Tibial nerve (tissue), 4 donors: ENCODE results near the gene SAMD15. TPM values are rescaled to one million over a fixed set of nuclear protein-coding genes. Genes with fewer than 3 reads are reported as not detected.

Experiments used
- DNase-seq, 2 donors: peaks; one replicate each; pipeline ENCODE4 v3.0.0-alpha.2; 2019; ENCODE audit warnings: low spot score in 2 of 2
- H3K27ac ChIP-seq, 4 donors: fragments of 200-600 bp; sonication (generic) in 3 of 4; one replicate each; pipeline ENCODE4 v1.5.1; 2017 to 2019; ENCODE audit warnings: mild to moderate bottlenecking in 1 of 4
- H3K27me3 ChIP-seq, 2 donors: fragments of 200-600 bp; sonication (generic) in 1 of 2; one replicate each; pipeline versions ENCODE4 v1.5.1 to v1.6.0; 2017 to 2019
- H3K36me3 ChIP-seq, 3 donors: fragments of 200-600 bp; sonication (generic); one replicate each; pipeline ENCODE4 v1.5.1; 2018 to 2019
- H3K4me1 ChIP-seq, 4 donors: fragments of 200-600 bp; sonication (generic) in 3 of 4; one replicate each; pipeline ENCODE4 v1.5.1; 2017 to 2019
- H3K4me3 ChIP-seq, 4 donors: fragments of 200-600 bp; sonication (generic) in 3 of 4; one replicate each; pipeline ENCODE4 v1.5.1; 2017 to 2019; ENCODE audit warnings: mild to moderate bottlenecking in 1 of 4, moderate library complexity in 1 of 4
- H3K9me3 ChIP-seq, 4 donors: fragments of 200-600 bp; sonication (generic) in 3 of 4; one replicate each; pipeline ENCODE4 v1.5.1; 2017 to 2019
- EP300 ChIP-seq, 2 donors: sonication (generic); formaldehyde crosslinking; IDR thresholded peaks; one replicate each; pipeline ENCODE4 v1.6.1; 2017; ENCODE audit warnings: antibody characterized with exemption in 2 of 2, mild to moderate bottlenecking in 1 of 2
- POLR2A ChIP-seq, 2 donors: fragments of 450-650 bp; IDR thresholded peaks; one replicate each; pipeline ENCODE4 v1.6.1; 2017; ENCODE audit warnings: antibody characterized with exemption in 2 of 2, mild to moderate bottlenecking in 2 of 2, moderate library complexity in 2 of 2
- WGBS, 2 donors: methylation state at CpG; one replicate each; pipeline ENCODE4 v1.1.5; 2018; 5-methylcytosine and 5-hydroxymethylcytosine counted together
- total RNA-seq, 4 donors: library from RNA; depleted of rRNA; stranded (reverse); fragments of >200 nt; gene quantifications; one replicate each; pipeline ENCODE4 v1.1.0, GENCODE V29; 2016
- TF ChIP-seq, protein P1 (sequence below), 5 experiments: fragments of 200-600 bp in 3 of 5; fragments of 450-650 bp in 2 of 5; sonication (generic) in 3 of 5; IDR thresholded peaks; one replicate each; pipeline ENCODE4 v1.5.1; 2016 to 2019; ENCODE audit warnings: antibody characterized with exemption in 5 of 5, mild to moderate bottlenecking in 3 of 5, moderate library complexity in 2 of 5

Gene SAMD15
- total RNA-seq, 4 donors from 2014 or later = 1.1 to 3.1 (median 1.5) TPM; not detected in 1

DNA sequence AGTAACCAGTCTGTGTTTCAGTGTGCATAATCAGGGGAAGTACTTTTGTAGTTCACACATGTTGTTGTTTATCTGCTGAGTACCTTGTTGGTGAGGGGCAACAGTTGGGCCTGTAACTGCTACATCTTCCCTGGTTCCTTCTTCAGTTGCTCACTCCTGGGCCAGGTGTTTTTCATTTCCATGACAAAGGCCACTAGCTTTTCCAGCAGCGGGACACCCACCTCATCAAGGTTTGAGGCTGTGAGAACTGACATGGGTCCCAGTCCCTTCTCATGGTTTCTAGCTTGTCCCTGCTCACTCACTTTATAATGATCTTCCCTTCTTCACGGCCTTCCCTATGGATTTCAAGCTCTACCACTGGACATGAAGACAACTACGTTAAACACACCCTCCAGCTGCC is 47.7 kb downstream of the SAMD15 start:
- Histone ChIP-seq H3K9me3 (peaks cover 0 to 14% (median 0%) of the 10 kb centered on the region in 4 donors), H3K27me3 (no peaks in the 10 kb centered on the region), H3K4me3 (no peak overlapping the region), H3K36me3 (peaks cover 0 to 95% (median 31%) of the 10 kb centered on the region in 3 donors), H3K27ac (no peak overlapping the region), H3K4me1 (no peaks in the 10 kb centered on the region)
- TF ChIP-seq EP300 (IDR thresholded peaks at IDR 0.05) = no peak
- no peak for TF ChIP-seq POLR2A (IDR thresholded peaks at IDR 0.05)
- TF ChIP-seq, protein P1, sequence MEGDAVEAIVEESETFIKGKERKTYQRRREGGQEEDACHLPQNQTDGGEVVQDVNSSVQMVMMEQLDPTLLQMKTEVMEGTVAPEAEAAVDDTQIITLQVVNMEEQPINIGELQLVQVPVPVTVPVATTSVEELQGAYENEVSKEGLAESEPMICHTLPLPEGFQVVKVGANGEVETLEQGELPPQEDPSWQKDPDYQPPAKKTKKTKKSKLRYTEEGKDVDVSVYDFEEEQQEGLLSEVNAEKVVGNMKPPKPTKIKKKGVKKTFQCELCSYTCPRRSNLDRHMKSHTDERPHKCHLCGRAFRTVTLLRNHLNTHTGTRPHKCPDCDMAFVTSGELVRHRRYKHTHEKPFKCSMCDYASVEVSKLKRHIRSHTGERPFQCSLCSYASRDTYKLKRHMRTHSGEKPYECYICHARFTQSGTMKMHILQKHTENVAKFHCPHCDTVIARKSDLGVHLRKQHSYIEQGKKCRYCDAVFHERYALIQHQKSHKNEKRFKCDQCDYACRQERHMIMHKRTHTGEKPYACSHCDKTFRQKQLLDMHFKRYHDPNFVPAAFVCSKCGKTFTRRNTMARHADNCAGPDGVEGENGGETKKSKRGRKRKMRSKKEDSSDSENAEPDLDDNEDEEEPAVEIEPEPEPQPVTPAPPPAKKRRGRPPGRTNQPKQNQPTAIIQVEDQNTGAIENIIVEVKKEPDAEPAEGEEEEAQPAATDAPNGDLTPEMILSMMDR (IDR thresholded peaks at IDR 0.05) = no peak
- no peak for DNase-seq
- 90 to 96% methylated on average over 3 of the region's 3 CpGs for WGBS, 2 donors

DNA sequence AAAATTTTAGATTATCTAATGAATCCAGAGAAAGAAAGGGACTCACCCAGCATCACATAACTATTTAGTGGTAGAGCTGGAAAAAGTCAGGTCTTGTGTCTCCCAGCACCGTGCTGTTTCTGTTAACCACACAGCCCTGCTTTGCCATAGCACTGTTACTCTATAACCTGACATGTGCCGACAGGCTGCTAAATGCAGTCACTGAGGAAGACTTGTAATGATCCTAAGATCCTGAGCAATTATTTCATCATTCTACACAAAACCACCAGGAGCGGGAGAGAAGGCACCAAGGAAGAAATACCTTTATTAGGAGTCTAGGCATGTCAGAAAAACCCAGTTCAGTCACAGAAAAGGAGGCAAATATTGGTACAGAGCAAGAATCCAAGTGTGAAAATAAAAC is 49.2 kb downstream of the SAMD15 start:
- WGBS, 2 donors = 98 to 99% methylated on average over 3 of the region's 3 CpGs
- Histone ChIP-seq H3K27ac (no peak overlapping the region), H3K27me3 (no peaks in the 10 kb centered on the region), H3K9me3 (no peaks in the 10 kb centered on the region), H3K36me3 (peaks cover 0 to 100% (median 31%) of the 10 kb centered on the region in 3 donors), H3K4me3 (no peak overlapping the region), H3K4me1 (no peaks in the 10 kb centered on the region)
- no peak for DNase-seq
- TF ChIP-seq POLR2A (IDR thresholded peaks at IDR 0.05) = no peak
- TF ChIP-seq, protein P1 (IDR thresholded peaks at IDR 0.05) = no peak
- TF ChIP-seq EP300 (IDR thresholded peaks at IDR 0.05) = no peak

DNA sequence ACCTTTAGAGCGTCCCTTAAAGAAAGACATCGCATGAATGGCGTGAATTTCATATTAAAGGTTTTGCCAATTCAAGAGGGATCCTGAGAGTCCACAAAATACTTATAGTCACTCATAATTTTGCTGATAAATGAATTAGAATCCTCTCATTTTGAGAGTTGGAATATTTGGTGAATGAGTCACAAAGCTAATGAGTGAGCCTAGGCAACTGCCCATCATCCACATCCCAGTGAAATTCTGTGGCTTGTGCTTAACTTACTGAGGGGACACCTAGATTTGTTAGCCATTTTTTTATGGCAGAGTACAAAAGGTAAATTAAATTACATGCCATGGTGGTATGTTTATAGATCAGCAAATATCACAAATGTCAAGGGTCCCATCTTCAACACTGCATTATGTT is 58.9 kb downstream of the SAMD15 start:
- TF ChIP-seq, protein P1 (IDR thresholded peaks at IDR 0.05) = no peak
- no peak for TF ChIP-seq POLR2A (IDR thresholded peaks at IDR 0.05)

DNA sequence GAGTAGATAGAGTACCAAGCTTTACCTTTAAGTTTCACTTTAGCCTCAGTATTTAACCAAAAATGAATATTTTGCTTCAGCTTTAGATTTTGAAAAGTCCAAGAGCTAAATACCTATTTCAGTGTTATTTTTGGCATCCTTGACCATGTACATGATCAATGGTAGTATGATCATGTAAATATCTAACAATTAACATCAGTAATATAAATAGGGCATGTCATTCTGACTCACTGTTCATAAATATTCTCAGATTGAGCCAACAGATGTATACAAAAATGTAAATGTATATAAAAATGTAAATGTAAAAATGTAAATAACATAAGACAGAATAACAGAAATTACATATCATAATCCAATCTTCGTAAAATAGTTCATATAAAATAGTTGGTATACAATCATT is 61.4 kb downstream of the SAMD15 start:
- Histone ChIP-seq H3K27ac (no peak overlapping the region), H3K9me3 (no peaks in the 10 kb centered on the region), H3K27me3 (no peaks in the 10 kb centered on the region), H3K4me1 (no peaks in the 10 kb centered on the region), H3K4me3 (no peak overlapping the region), H3K36me3 (peaks cover 2 to 97% (median 35%) of the 10 kb centered on the region in 3 donors)
- 97 to 100% methylated on average over 1 of the region's 1 CpG for WGBS, 2 donors
- TF ChIP-seq EP300 (IDR thresholded peaks at IDR 0.05) = no peak
- TF ChIP-seq, protein P1 (IDR thresholded peaks at IDR 0.05) = no peak
- no peak for DNase-seq

More for the DNA sequence above, 58.9 kb downstream of the SAMD15 start:
- 97 to 98% methylated on average over 3 of the region's 3 CpGs for WGBS, 2 donors
- no peak for DNase-seq
- Histone ChIP-seq H3K27me3 (no peaks in the 10 kb centered on the region), H3K27ac (no peak overlapping the region), H3K4me3 (no peak overlapping the region), H3K4me1 (no peaks in the 10 kb centered on the region), H3K9me3 (no peaks in the 10 kb centered on the region), H3K36me3 (peaks cover 2 to 97% (median 20%) of the 10 kb centered on the region in 3 donors)

DNA sequence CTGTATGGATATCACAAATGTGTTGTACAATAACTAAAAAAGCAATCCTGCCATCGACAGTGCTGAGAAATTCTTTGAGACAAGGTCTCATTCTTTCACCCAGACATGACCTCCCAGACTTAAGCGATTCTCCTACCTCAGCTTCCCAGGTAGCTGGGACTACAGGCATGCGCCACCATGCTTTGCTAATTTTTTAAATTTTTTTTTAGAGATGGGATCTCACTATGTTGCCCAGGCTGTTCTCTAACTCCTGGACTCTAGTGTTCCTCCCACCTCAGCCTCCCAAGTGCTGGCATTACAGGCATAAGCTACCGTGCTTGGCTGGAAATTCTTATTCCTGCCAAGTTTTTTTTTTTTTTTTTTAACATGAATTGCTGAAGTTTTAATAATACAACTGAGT is 62.7 kb downstream of the SAMD15 start:
- DNase-seq = no peak
- Histone ChIP-seq H3K9me3 (no peaks in the 10 kb centered on the region), H3K27me3 (no peaks in the 10 kb centered on the region), H3K4me3 (no peak overlapping the region), H3K27ac (no peak overlapping the region), H3K36me3 (peaks cover 1 to 97% (median 28%) of the 10 kb centered on the region in 3 donors), H3K4me1 (no peaks in the 10 kb centered on the region)
- TF ChIP-seq, protein P1 (IDR thresholded peaks at IDR 0.05) = no peak
- TF ChIP-seq POLR2A (IDR thresholded peaks at IDR 0.05) (no peak), EP300 (IDR thresholded peaks at IDR 0.05) (no peak)
- WGBS, 2 donors = 88 to 91% methylated on average over 4 of the region's 4 CpGs

Other genes starting within 250 kb of the SAMD15 start
- not detected for gene ZDHHC22, start 235.6 kb upstream of the SAMD15 start, total RNA-seq
- gene TMEM63C, start 195.6 kb upstream of the SAMD15 start, total RNA-seq = not detected
- gene NGB, start 106.2 kb upstream of the SAMD15 start, total RNA-seq = not detected
- gene POMT2, start 56.5 kb upstream of the SAMD15 start, total RNA-seq = 10 to 100 TPM; 23.9 to 38.7 (median 28.9) TPM
- 10 to 100 TPM in 3 of 4 donors, 1 to 10 TPM in 1; 9.4 to 24.7 (median 14.6) TPM for gene GSTZ1, start 56.3 kb upstream of the SAMD15 start, total RNA-seq
- gene TMED8, start 285 bp upstream of the SAMD15 start, total RNA-seq = 10 to 100 TPM; 11.7 to 14.0 (median 12.4) TPM
- 1 to 10 TPM in 1 of 4 donors, not detected in 3; 9.0 TPM for gene NOXRED1, start 46.1 kb downstream of the SAMD15 start, total RNA-seq
- gene VIPAS39, start 80.2 kb downstream of the SAMD15 start, total RNA-seq = 10 to 100 TPM; 10.5 to 24.0 (median 16.2) TPM
- gene AHSA1, start 80.7 kb downstream of the SAMD15 start, total RNA-seq = 100 to 1,000 TPM in 2 of 4 donors, 10 to 100 TPM in 2; 58.5 to 146 (median 102) TPM
- gene ISM2, start 121.4 kb downstream of the SAMD15 start, total RNA-seq = under 1 TPM in 1 of 4 donors, not detected in 3; 0.44 TPM
- 10 to 100 TPM; 25.5 to 45.2 (median 29.7) TPM for gene SPTLC2, start 239.3 kb downstream of the SAMD15 start, total RNA-seq